NCI-H2029 treated with DMSO at 0.1 percent for 48 hours (cell line): ENCODE results near the gene HPGD.
"Not testable (repeated sequence)": the region's sequence is repeated elsewhere in the genome, so short reads cannot be mapped to it uniquely, and the experiment has no call there.

Experiments used
- DNase-seq: peaks from one replicate; lab custom pipeline; 2025; lab: John Stamatoyannopoulos, UW

HPGD gene

DNA sequence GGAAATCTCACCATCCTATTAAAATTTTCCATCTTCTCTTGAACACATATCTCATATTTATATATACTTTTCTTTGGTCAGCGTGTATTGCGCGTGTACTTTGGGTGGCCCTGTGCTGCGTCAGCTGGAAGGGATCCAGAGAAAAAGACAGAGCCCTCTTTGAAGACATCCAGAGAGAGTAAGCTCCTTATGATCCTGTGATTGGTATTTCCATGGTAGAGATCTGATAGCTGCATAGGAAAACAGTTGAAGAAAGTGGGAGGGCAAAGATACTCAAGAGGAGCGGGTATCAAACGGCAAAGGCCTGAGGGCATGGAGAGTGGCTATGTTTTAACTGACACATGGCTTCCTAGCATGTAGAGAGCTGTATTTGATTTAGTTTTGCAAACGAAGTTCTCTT, 4.4 kb upstream of the HPGD start:
- no peak for DNase-seq

DNA sequence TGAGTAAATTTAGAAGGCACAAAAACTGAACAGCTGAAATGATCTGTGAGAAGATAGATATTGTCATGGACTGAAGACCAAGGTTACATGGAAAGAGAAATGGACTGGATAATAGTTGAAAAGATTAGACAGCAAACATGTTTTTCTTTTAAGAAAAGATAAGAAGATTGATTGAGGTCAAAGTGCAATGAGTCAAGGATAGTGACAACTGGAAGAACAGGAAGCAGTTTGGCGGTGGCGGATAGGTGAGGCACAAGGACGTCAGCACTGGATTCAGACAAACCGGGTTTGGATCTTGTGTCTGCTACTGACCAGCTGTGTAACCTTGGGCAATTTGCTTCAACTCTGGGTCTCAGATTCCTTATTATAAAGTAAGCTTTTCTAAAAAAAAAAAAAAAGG, 2.0 kb upstream of the HPGD start:
- DNase-seq = no peak

DNA sequence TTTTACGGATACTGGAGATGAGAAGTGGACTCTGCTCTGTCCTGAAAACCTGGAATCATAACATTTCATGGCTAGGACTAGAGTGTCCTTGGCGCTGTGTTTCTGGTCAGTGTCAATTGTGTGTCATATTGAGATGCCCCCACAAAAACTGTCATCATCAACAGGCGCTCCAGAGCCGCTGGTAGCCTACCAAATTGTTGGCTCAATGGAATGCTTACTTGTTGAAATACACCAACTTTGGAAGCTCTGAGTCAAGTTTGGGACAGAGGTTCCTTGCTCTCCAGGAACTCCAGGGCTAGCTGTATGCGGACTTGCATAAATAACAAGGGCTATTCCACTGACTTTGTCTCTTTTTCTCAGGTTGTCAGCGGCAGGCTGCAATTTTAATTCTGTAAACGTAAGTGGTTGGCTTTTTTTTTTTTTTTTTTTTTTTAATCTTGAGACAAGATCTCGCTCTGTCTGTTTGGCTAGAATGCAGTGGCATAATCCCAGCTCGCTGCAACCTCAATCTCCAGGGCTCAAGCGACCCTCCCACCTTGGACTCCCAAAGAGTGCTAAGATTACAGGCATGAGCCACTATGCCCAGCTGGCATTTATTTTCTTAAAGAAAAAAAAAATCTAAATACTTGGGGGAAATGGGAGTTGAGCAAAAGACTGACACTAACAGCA, 871 bp upstream of the HPGD start:
- DNase-seq = no peak

DNA sequence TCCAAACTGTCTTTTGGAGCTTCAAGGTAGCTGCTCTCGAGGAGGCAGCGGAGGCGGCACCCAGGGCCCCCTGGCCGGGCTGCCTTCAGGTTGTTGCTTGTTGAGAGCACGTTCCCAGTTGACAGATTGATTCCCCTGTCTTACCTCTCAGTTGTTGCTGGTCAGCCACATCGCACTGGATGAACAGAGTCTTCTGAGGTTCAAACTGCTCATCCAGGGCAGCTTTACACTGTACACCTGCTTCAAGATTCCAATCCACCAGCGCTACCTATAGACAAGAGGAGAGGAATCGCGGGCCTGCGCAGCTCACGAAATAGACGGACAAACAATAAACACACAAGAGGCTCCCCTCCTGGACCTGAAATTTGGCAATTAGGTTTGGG, 497 bp downstream of the HPGD start:
- peak; percentile 19 for DNase-seq

DNA sequence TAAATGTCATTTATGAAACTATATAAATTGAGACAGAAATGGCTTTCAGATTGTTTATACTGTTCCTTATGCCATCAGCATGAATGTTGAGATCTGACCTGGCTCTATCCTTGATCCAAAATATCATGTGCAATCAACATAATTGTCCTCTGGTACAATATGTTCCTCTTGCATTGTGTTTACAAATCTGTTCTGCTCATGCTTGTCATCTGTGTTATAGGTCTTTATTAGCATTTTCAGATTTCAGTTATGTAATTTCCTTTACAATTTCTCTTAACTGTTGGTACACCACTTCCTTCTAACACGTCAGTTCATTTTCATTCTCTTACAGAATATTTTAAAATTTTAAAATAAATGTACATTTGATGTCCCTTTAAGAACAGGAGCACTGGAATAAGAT, 1.6 kb downstream of the HPGD start:
- DNase-seq = no peak

DNA sequence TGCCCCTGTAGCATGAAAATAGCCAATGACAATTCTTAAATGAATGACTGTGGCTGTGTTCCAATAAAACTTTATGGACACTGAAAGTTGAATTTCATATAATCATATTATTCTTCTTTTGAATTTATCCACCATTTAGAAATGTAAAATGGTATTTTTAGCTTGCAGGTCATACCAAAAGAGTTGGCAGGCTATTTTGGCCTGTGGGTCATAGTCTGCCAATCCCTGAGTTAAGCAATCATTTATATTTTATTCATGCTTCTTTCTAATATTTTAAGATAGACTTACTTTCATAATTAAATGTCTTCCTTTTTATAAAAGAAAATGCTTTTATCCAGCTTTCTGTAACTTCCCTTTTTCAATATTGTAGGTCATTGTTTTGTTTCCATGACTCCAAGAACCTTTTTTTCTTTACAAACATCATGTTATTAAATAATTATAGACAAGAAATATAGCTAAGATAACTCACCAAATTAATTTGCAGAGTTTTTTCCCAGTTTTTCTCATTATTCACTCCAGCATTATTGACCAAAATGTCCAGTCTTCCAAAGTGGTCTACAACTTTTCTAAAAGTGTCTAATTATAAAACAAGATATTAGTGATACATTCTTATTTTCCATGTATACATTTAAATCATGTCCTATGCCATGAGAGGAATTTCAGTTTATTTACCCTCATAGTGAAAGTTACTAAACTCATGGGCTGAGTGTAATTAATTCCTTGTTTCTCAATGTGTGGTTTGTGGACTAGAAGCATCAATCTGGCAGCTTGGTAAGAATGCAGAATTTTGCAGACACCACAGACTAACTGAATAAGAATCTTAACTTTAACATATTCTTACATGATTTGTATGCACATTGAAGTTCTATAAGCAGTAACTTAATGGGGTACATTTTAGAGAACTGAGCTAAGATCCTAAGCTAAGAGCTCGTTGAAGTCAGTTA, 4.5 kb downstream of the HPGD start:
- DNase-seq = no peak

DNA sequence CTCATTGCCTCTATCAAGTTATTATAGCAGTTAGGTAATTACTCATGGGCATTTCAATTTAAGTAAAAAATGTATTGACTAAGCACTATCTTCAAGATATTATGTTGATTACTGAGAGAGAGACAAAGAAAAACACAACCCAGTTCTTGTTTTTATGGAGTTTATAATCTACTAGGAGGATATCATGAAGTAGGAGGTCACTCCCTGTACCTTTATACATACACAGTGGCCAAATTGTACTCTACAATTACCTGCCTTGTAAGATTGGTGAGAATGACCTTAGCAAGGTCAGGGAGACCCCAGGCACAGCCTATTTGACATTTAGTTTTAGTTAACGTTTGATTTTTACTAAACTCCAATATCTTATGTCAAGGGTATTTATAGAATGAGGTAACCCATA, 5.5 kb downstream of the HPGD start:
- DNase-seq = no peak

DNA sequence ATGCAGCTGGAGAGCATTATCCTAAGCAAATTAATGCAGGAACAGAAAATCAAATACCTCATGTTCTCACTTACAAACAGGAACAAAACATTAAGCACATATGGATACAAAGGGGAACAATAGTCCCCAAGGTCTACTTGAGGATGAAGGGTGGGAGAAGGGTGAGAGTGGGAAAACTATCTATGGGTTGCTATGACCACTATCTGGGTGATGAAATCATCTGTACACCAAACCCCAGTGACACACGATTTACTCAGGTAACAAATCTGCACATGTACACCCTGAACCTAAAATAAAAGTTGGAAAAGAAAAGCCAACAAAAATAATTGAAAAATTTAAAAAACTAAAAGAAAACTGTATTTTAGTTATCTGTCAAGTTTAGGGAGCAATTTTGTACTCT, 5.9 kb downstream of the HPGD start:
- no peak for DNase-seq

DNA sequence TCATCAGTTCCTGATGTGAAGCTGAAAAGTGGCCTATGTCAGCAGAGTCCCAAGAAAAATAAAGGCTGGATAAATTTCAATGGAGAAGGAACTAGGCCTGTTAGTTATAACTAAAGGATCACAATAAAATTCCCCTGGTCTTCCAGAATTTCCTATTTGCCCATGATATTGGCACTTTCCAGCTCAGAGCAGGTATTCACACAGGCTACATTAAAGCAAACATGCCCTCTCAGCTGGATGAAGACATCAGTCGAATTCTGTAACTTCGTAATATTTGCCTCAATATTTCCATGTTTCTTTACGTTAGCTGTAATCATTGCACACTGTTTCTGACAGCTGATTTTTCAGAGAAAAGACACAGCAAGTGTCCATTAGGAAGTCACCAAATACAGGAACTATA, 9.5 kb downstream of the HPGD start:
- no peak for DNase-seq

DNA sequence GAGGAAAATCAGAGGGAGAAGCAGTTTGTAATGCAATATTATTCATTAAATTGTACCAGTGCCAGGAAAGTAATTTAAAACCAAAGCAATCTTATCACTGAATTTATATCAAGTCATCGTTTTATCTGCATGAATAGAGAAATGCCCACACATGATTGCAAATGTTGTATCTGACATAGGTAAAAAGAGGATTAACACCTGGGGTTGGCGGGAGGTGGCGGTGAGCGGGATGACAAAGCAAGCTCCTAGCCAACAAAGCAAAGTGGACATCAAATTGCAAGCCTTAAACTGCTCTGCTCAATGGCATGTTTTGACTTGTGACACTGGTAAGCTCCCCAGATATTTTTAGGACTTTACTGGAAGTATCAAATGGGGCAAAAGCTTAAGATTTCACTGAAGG, 16.4 kb downstream of the HPGD start:
- no peak for DNase-seq

DNA sequence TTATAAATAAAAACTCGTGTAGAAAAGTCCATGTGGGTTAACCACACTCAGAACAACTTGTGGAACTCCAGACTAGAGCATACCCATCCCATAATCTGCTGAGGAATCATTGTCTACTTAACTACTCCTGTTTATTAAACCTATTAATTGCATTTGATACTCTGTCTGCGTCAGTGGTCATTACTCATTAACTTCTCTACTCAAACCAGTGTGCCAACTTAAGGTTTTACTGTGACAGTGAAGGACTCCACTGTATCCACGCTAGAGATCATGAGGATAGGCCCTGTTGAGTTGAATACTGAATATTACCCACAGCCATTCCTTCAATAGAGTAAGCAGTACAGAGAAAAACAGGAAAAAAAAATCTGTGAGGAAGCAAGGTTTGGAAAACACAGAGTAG, 17.3 kb downstream of the HPGD start:
- no peak for DNase-seq

DNA sequence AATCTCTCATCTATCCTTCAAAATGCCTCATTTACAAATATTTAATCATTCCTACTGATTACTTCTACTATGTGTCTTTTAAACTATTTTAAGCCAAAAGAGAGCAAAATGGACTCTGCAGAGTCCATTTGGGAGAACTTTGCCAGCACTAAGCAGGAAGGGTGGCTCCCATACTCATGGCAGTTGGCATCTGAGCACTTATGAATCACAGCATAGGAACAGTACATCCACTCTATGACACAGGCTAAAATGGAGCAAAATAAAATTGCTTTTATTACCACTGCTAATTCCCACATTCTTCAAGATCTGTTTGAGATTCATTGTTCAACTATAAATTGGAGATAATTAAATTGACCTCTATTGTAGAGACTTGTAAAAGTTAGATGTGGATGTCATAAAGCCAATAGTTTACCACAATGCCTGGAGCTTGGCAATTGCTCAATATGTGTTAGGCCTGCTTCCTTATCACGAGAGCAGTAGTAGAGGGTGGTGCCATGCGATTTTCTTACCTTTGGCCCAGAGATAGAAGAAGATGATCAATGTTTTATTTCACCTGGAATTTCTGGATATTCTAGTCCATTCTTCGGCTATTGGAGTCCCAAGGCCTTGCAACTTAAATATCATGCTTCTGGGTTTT, 19.1 kb downstream of the HPGD start:
- no peak for DNase-seq

DNA sequence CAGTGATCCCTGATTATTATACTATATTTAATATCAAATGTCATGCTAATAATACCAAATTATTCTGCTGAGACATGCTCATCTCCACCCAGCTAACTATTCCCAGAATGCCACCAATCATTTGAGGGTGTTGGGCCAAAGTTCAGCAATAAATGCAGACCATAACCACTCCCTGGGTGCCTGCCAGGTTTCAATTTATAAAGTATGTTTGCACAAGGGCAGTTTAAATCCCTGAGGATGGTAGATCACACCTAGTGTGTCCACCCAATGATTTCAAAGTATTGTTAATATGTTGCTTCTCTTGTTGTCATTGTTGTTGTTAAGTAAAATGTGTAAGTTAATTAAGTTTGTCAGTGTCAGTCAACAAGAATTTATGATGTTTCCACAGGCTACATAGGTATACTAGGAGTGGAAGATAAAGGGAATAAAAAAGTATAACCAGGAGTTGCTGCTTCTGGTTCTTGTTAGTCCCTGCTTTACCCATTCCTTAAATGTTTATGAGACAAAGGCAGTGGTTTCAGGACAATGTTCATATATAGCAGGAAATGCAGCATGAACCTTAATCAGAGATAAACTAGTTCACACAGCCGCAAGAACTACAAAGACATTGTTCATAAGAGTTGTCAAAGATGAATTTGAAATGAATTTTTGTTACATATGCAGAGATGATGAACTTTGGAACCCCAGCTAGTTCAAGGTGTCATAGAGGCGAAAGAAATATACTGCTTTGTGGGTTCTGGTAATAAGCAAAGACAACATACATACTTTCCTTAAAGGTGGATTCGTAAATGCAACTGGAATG, 25.5 kb downstream of the HPGD start:
- DNase-seq = no peak

DNA sequence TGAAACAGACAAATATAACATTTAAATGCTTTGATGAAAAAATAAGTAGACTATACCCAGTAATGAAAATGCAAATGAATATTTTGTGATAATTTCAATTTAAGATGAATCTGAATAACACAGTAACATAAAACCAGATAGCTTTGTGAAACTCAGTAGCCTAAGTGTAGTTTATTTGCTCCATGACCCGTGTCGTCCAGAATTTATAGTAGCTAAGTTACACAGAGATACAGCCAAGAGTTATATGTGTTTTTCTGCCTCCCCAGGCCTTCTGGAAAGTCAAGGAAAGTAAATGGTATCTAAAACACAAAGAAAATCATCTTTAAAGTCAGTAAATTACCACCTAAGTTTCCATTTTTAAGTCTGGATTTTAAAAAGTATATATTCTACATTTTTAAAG, 26.7 kb downstream of the HPGD start:
- DNase-seq = no peak

DNA sequence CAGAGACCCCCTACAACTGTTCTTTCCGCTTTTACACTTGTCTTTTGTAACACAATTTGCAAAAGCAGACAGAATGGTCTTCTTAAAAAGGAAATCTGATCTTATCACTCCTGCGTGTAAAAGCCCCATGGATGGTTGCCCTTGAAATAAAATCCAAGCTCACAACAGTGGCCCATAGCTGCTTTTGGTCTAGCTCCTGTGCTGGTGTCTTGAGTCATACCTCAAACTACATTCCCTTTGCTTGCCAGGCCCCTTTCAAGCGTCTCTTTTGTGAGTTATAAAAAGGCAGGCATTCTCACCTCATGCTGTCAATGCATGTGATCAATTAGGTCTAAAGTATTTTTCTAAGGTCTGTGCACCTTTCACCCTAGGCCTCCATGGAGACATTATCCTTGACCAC, 27.6 kb downstream of the HPGD start:
- DNase-seq = no peak

DNA sequence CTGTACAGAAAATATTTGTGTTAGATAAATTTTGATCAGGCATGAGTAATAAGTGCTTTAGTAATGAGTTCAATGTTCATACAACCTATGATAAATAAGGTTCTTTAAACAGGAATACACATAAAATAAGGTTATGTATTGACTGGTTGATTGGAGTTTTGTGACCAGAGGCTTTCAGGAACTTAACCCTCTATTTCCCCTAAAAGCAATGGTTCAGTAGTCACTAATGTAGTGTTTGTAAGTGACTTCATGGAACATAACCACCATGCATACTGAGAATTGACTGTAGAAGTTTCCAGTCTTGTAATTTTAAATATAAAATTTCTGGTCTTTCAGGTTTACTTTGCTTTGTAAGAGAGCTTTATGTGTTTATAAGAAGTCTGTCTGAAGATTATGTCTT, 28.1 kb downstream of the HPGD start:
- no peak for DNase-seq

DNA sequence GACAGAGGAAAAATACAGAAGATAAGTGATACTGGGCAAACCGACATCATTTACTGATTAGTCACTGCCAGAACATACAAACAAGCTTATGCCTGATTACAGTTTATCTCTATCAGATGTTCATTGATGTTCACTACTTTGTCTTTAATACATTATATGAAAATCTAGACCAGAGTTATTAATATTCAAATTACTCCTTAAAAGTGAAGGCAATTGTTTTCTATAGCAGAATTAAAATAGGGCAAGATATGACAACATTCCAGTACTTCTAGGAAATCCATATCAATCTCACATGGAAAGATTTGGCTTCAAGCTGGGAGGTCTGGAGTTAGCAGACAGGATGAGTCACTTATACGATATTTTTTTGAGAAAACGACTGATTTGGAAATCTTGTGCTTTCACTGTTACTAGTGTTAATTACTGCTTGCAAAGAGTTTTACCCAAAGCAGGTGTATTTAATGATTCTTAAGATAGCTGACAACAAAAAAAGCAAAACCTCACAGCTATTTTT, 31.8 kb downstream of the HPGD start:
- no peak for DNase-seq

DNA sequence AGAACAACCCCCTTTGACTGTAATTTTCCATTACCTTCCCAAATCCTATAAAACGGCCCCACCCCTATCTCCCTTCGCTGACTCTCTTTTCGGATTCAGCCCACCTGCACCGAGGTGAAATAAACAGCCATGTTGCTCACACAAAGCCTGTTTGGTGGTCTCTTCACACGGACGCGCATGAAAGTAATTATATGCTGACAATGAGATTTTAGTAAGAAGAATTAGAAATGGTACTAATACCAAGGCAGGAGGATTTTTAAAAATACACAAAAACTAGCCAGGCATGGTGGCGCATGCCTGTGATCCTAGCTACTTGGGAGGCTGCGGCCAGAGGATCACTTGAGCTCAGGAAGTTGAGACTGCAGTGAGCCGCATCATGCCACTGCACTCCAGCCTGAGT, 33.9 kb downstream of the HPGD start:
- not testable (repeated sequence) for DNase-seq

DNA sequence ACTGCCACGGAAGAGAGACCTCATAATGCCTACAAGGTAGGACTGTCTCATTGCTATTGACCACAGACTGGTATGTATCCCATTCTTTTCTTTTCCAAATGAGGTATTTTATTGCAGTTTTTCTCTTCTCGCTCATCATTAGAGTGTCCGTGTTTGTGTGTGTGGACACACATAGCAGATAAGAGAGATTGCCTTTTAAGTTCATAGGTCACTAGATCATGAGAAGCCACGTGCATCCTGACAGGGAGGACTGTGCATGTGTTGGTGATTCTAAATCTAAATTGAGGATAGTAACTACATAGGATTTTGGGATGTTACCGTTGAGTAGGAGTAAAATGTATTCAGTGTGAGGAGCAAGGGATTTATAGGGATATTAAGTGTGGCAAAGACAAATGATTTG, 37.3 kb downstream of the HPGD start:
- no peak for DNase-seq

DNA sequence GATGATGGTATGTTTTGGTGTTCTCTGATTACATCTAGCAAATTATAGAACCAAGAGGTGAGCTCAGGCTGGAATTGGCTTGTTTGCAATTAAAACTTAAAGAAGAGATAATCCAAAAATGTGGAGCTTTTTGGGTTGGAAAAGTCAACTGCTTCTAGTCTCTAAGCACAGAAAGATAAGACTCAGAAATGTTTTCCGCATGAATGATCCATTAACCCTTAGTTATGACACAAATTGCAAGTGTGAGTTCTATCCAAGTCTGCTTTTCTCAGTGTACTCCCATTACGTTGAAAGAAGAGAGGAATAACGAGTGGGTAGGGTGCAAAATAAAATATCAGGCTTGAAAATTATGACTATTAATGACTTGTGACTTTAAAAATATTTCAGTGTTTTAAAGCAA, 38.5 kb downstream of the HPGD start:
- no peak for DNase-seq

DNA sequence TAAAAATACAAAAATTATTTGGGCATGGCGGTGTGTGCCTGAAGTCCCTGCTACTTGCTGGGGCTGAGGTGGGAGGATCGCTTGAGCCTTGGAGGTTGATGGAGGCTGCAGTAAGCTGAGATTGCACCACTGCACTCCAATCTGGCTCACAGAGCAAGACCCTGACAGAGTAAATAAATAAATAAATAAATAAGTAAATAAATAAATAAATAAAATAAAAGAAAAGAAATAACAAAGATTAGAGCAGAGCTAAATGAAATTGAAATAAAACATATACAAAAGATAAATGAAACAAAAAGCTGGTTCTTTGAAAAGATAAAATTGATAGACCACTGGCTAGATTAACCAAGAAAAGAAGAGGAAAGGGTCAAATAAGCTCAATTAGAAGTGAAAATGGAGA, 43.1 kb downstream of the HPGD start:
- no peak for DNase-seq

DNA sequence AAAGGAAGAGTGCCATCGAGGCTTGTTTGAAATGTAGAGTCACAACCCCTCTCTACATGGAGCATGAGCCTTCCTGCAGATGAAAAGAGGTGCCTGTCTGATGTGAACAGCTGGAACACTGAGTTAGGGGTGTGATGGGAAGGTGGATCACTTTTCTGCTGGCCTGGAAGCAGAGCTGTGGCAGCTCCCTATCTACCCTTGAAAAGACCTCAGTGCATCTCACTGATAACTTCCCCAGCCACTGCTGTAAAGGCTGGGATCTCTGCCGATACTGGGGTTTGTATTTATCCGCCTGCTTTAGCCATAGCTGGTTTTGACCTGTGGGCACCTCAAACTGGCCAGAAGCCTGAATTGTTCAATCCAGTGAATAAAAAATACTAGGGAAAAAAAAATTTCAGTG, 46.8 kb downstream of the HPGD start:
- no peak for DNase-seq
